Inferior parietal cortex (tissue), 1 donor: ENCODE measurements around the gene EMP1.

Experiments used
- DNase-seq: peaks from one replicate; pipeline ENCODE4 v3.0.0-alpha.2; 2016; ENCODE audit errors: extremely low spot score

The EMP1 gene

DNA sequence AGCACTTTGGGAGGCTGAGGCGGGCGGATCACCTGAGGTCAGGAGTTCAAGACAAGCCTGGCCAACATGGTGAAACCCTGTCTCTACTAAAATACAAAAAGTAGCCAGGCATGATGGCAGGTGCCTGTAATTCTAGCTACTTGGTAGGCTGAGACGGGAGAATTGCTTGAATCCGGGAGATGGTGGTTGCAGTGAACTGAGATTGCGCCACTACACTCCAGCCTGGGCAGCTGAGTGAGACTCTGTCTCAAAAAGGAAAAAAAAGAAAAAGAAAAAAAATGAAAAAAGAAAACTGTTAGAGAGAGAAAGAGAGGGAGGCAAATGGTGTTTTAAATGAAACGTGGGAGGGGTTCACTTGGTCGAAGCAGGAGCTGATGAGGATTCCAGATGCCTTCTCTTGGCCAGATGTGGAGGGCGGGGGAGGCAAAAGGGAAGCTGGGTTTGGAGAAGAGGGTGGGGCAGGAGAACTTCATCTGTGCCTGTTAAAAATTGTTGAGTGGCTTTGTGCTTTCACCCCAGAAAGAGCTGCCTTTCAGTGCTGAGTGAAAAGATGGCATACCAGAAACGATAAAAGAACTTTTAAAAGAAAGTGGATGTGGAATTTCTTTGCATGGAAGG is 1.1 kb downstream of the EMP1 start:
- no peak for DNase-seq

GRCh38 chr12:13198241-13198640 is 1.7 kb downstream of the EMP1 start:
- no peak for DNase-seq

- no peak for DNase-seq
These were observed 2.4 kb downstream of the EMP1 start for GRCh38 chr12:13198876-13199275.

DNA sequence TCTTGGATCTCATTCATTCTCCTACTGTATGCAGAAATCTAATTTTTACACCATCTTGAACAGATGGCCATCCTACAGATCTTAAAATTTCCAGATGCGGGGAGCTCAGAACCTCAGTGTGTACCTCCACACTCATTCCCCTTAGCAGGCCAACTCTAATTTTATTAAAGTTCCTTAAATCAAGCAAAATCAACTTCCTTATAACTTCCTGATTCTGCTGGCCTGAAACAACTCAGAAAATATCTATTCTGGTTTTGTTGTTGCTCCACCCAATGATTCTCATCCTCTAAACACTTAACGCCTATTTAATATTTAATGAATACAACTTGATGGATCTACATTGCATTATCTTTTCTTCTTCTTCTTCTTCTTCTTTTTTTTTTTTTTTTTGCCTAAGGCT is 3.1 kb downstream of the EMP1 start:
- DNase-seq: no peak

- DNase-seq: no peak
These were observed 4.3 kb downstream of the EMP1 start for GRCh38 chr12:13200841-13201240.

DNA sequence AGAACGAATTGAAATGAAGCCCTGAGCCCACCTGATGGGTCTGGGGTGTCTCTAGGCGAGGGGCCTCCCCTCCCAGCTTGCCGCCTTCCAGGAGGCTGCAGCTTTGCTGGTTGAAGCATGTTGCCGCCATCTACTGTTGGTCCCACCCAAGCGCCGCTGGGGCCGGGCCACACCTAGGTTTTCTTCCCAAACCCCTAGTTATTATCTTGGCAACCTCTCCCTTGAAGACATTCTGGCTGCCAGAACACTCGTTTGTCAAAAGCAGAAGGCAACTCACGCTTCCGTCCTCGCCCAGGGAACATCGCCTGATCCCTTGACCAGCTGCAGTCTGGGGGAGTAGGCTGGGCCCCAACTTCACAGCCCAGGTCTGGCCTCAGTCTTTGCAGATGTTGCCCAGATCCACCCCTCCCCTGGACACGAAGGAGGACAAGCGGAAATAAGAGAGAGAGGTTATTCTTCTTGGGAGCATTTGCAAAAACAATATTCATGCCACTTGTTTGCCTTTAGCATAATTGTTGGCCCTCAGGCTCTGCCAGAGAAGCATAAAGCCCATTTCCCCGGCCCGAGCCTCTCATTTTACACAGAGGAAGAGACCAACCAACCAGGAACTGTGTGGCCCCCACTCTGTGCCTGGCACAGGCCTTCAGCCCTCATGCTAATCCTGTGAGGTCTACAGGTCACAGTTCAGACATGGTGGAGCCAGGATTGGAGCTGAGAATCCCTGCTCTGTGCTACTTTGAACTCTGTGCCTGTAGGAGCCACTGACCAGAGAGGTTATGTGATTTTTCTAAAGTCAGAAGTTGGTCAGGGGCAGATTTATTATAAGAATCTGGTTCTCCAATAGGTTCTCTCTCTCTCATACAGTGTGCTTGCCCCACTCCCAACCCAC is 6.8 kb downstream of the EMP1 start:
- no peak for DNase-seq

DNA sequence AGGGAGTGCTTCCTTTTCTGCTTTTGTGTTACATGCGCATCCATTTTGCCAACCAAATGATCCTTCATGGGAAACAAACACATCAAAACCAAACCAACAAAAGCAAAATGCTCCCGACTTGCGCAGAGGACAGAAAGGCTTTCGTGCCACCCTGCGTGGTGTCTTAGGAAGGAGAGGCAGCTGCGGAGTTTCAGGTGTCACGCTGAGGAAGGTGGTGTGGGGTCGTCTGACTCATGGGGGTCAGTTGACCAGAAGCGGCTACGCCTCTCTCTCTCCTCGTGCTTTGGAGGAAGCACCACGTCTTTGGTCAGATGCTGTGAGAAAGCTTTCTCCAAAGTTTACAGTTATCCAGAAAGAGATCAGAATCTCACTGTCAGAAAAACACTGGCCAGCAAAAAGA is 7.9 kb downstream of the EMP1 start:
- no peak for DNase-seq

- no peak for DNase-seq
These were observed 9.5 kb downstream of the EMP1 start for GRCh38 chr12:13205809-13206559.

DNA sequence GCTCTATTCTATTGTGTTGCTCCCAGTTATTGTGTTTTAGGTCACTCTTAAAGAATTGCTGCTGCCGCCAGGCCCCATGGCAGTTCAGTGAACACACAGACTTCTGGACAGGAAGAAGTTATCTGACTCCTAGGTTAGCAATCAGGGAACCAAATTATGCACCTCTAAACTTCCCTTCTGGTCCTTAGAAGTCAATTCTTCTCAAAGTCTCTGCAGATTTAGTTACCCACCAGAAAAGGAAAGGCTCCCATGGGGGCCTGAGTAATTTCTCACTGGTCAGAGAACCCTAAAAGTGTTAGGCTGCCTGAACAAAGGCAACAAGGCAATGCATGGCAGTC is 10.0 kb downstream of the EMP1 start:
- DNase-seq: no peak

DNA sequence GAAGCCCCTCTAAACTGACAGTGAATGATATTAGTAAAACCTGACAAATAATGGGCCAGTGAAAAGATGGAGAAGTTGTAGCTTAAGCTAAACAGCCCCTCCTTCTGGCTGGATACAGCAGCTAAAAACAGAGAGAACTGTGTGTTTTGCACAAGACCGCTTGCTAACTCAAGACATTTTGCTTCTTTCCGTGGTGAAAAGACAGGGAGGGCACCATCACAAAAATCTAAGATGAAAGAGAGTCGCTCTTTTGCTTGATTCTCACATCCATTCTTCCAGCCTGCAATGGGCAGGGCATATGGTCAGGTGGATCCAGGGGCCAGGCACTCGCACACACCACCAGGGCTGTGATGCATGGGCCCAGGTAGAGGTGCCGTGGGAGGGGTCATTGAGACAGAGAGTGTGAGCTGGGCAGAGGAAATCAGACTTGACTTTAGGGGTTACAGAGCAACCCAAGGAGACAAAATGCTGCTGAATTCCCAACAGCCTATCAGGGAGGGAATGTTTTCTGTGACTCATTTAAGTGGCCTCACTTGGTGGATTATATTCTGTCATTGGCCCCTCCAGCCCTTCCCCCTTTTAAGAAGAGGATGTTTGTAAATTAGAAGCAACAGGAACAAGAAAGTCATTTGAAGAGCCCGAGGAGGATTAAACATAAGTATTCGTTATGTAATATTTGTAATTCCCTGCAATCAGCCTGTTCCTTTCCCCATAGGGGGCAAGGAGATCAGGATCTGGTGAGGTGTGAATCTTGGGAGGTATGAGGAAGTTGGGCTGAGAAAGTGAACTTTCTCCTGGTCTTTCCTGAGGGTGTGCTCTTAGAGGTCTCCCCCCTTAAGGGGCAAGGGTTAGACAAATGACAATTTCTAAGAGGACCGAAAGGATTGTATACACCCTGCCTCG is 12.3 kb downstream of the EMP1 start:
- DNase-seq: peak; percentile 48

GRCh38 chr12:13209436-13210235 is 13.1 kb downstream of the EMP1 start:
- no peak for DNase-seq

DNA sequence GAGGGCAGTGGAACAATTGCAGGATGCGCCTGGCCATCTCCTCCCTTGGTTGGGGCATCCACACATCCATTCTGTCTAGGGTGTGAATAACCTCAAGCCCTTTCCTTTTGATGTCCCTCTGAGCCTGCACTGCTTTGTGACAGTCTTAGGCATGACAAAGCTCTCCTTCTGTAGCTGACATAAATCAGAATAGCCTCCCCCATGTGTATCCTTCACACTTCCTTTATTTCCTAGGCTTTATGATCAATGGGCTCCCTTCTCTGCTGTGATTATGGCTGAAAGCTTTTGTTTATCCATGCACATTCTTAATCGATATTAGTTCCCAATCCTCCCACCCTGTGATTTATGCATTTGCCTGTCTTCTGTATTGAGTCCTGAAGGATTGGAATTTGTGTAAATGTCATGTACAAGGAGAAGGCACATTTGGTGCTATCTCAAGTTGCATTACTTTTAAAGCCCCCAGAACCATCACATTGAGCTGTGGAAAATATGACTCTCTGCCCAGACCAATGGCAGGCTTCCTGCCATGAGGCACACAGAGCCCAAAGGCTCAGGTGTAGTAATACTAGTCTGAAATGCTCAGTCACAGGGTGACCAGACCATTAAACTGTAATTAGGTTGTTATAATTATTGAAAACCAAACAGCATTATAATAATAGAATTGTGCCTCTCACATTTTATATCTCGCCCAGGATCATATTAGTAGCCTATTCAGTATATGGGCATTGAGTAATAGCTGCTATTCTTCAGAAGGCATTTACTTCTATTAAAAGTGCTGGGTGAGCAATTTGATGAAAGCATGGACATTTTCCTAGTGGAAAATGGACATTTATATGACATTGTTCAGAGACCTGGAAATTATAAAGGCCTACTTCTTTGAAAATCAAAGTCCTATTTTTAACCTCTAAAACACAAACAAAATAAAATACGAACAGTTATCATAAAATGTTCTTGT is 14.0 kb downstream of the EMP1 start:
- DNase-seq: no peak

GRCh38 chr12:13211191-13211858 is 14.8 kb downstream of the EMP1 start:
- DNase-seq: no peak

DNA sequence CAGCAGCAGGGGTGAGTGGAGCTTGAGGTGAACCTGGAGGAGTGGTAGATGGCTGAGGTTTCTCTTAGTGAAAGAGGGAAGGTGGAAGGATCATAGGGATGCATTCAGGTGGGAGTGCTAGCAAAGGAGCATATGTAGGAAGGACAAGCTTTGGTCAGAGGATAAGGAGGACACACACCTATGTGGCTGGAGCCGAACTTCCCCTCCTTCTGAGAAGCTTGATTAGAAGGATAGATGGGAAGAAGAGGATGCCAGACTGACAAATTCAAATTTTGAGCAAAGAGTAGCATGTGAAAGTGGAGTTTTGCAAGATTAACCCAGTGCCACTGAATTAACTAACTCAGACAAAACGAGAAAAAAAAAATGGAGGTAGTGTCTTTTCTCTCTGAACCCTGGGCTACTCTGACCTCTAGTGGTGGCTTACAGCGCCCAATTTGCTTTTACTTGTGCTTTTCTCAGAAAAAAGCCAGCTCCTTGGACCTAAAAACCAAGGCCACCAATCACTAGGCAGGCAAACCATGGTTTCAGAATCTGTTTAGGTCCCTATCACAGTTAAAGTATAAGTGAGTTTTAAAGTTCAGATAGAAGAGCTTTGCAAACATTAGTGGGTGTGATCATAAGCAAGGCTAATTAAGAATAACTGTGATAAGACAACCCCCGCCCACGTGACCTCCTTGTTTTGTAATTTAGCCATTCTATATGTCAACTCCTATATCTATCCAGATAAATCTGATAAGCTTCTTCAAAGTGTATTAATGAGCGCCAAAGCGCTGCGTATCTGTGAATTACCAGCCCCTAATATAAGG is 15.5 kb downstream of the EMP1 start:
- DNase-seq: peak; percentile 93

GRCh38 chr12:13215056-13215455 is 18.5 kb downstream of the EMP1 start:
- DNase-seq: no peak

DNA sequence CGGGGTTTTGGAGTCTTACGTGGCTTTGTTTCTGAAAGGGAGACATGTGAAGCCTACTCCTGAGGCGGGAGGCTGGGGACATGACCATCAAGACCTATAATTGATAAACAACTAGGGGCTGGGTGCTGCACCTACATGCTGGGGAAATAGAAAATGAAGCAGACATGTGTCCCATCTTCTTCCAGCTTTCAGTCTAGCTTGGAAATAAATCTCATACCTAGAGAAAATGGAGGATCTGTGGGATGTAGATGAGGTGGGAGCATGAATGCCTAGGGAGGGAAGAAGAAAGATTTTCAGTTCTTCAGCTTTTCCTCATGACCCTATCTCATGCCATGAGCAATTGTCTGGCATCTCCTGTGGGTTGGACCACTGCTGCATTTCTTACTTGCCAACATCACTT is 22.1 kb downstream of the EMP1 start:
- DNase-seq: no peak

DNA sequence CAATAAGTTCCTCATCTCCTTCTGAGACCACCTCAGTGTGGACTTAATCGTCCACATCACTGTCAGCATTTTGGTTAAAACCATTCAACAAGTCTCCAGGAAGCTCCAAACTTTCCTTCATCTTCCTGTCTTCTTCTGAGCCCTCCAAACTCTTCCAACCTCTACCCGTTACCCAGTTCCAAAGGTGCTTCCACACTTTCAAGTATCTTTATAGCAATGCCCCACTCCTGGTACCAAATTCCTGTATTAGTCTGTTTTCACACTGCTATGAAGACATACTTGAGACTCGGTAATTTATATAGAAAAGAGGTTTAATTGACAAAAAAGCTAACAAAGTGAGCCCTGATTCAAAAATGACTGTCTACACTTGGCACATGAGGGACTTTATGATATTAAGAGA is 22.8 kb downstream of the EMP1 start:
- DNase-seq: no peak

DNA sequence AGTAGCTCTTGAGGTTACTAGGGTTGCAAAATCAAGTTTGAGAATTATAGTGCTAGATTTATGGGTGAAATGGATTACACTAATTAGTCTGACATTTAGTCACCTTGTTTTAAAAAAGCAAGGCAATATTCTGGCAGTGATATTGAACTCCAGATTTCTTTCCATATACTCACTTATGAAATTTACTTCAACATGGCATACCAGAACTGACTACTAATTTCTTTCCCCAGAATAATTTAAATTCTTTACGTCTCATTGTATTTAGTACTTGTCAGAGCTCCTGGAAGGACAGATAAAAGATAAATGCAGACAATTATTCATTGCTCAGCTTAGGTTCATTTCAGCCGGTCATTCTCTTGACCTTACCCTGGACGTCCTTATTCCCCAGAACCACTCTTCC is 24.3 kb downstream of the EMP1 start:
- DNase-seq: no peak
